Keratinocyte (primary cell): ENCODE measurements around the gene PSAPL1. TPM values are rescaled to one million over a fixed set of nuclear protein-coding genes. Genes with fewer than 3 reads are reported as not detected.

Experiments used
- DNase-seq: peaks from one replicate; pipeline ENCODE4 v3.0.0-alpha.2; 2011; ENCODE audit warnings: low read depth, missing footprints, low spot score
- FAIRE-seq: peaks from 2 replicates; lab custom pipeline; 2011; peaks lifted over from hg19 to GRCh38; lab: Jason Lieb, UNC
- H2AFZ ChIP-seq: 2 replicates; pipeline ENCODE4 v1.6.0; 2012; ENCODE audit warnings: low read length, control low read depth, inconsistent platforms; ENCODE audit not compliant: control insufficient read depth
- H3K27ac ChIP-seq: 2 replicates; pipeline ENCODE4 v1.5.1; 2011; ENCODE audit warnings: low read length; ENCODE audit not compliant: control insufficient read depth, insufficient read depth
- H3K27me3 ChIP-seq: 3 replicates; pipeline ENCODE4 v1.6.0; 2011; ENCODE audit warnings: low read length; ENCODE audit not compliant: control insufficient read depth, insufficient read depth; ENCODE audit errors: extremely low read depth
- H3K36me3 ChIP-seq, 2 experiments: 2 replicates in 1 of 2; 3 replicates in 1 of 2; pipeline ENCODE4 v1.5.1; 2011; ENCODE audit warnings: low read length in 2 of 2, mild to moderate bottlenecking in 1 of 2; ENCODE audit not compliant: control insufficient read depth in 2 of 2, insufficient read depth in 2 of 2; ENCODE audit errors: extremely low read depth in 1 of 2
- H3K4me1 ChIP-seq: 3 replicates; pipeline ENCODE4 v1.5.1; 2011; ENCODE audit warnings: low read length; ENCODE audit not compliant: control insufficient read depth, insufficient read depth; ENCODE audit errors: extremely low read depth
- H3K4me2 ChIP-seq: 3 replicates; pipeline ENCODE4 v1.6.0; 2011; ENCODE audit warnings: low read depth, low read length; ENCODE audit not compliant: control insufficient read depth, insufficient read depth; ENCODE audit errors: extremely low read depth
- H3K4me3 ChIP-seq, 3 experiments: fragments of 200-600 bp in 1 of 3; sonication (generic) in 1 of 3; 2 replicates in 2 of 3; 3 replicates in 1 of 3; pipeline ENCODE4 v1.5.1; 2011 to 2016; ENCODE audit warnings: low read length in 3 of 3, mild to moderate bottlenecking in 3 of 3, control low read depth in 2 of 3, inconsistent platforms in 1 of 3, low read depth in 1 of 3, mixed read lengths in 1 of 3, mixed run types in 1 of 3, moderate library complexity in 1 of 3; ENCODE audit not compliant: control insufficient read depth in 2 of 3, insufficient read depth in 2 of 3; ENCODE audit errors: extremely low read depth in 1 of 3
- H3K79me2 ChIP-seq: 2 replicates; pipeline ENCODE4 v1.6.0; 2012; ENCODE audit warnings: low read length; ENCODE audit not compliant: control insufficient read depth, insufficient read depth
- H3K9ac ChIP-seq: 3 replicates; pipeline ENCODE4 v1.6.0; 2011; ENCODE audit warnings: low read length; ENCODE audit not compliant: control insufficient read depth, insufficient read depth; ENCODE audit errors: extremely low read depth
- H3K9me1 ChIP-seq: 3 replicates; pipeline ENCODE4 v1.6.0; 2011; ENCODE audit warnings: low read length; ENCODE audit not compliant: control insufficient read depth, insufficient read depth; ENCODE audit errors: extremely low read depth
- H3K9me3 ChIP-seq: 2 replicates; pipeline ENCODE4 v1.5.1; 2012; ENCODE audit warnings: low read depth, low read length; ENCODE audit not compliant: control insufficient read depth
- H4K20me1 ChIP-seq: 3 replicates; pipeline ENCODE4 v1.6.0; 2011; ENCODE audit warnings: low read length; ENCODE audit not compliant: control insufficient read depth, insufficient read depth; ENCODE audit errors: extremely low read depth
- EZH2 ChIP-seq: IDR thresholded peaks from one replicate; pipeline ENCODE4 v1.6.1; 2012; ENCODE audit warnings: inconsistent platforms, mild to moderate bottlenecking, low read length, moderate library complexity
- dilution Hi-C: fragments of 300-500 bp; cut with MboI; formaldehyde crosslinking; loops from one replicate; pipeline ENCODE4 v1.7.0; 2020; ENCODE audit warnings: low sequenced_read_pairs; ENCODE audit not compliant: extremely low pct_ligation_motif_present
- polyA plus RNA-seq, 5 experiments: library from polyadenylated mRNA; depleted of rRNA in 3 of 5; stranded (reverse) in 3 of 5; stranded (forward) in 1 of 5; unstranded in 1 of 5; fragments of >200 nt; gene quantifications; 1 replicate in 1 of 5; 2 replicates in 3 of 5; 3 replicates in 1 of 5; pipeline versions ENCODE4 v1.2.1 to v1.2.3, GENCODE V29; 2011 to 2012; ENCODE audit warnings: missing spikeins in 2 of 5, low read depth in 1 of 5, low replicate concordance in 1 of 5
- TF ChIP-seq, protein P1 (sequence below), 3 experiments: IDR thresholded peaks in 1 of 3; conservative IDR thresholded peaks in 1 of 3; optimal IDR thresholded peaks in 1 of 3; 2 replicates in 2 of 3; 3 replicates in 1 of 3; pipeline versions ENCODE3 to v1.5.1; 2011; ENCODE audit warnings: low read length in 3 of 3, mild to moderate bottlenecking in 3 of 3, moderate library complexity in 2 of 3, control low read depth in 1 of 3, inconsistent platforms in 1 of 3; ENCODE audit not compliant: insufficient read depth in 2 of 3; ENCODE audit errors: extremely low read depth in 1 of 3

PSAPL1 gene
- polyA plus RNA-seq, 1 donor (not counting 4 experiments of a cell fraction or from before 2014, with no cell fraction given): 0.03 TPM

DNA sequence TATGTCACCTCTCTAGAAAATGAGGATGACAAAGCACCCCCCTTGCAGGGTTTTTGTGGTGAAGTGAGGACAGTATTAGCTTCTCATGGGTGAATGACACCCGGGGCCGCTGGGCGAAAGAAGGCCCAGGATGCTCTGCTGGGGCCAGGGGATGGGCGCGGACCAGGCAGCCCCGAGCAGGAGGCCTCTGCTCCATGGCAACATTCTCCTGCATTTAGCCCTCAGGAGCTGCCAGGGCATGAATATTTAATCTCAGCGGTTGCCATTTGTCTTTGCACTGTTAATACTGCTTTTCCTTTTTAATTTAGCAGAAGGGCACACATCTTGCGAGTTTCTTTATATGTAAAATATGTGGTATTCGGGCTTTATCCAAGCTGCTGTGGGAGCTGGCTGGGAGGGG, 30.3 kb upstream of the PSAPL1 start:
- no peaks in the 10 kb centered on the region for H3K36me3 ChIP-seq
- TF ChIP-seq EZH2: no peak
- TF ChIP-seq, protein P1, sequence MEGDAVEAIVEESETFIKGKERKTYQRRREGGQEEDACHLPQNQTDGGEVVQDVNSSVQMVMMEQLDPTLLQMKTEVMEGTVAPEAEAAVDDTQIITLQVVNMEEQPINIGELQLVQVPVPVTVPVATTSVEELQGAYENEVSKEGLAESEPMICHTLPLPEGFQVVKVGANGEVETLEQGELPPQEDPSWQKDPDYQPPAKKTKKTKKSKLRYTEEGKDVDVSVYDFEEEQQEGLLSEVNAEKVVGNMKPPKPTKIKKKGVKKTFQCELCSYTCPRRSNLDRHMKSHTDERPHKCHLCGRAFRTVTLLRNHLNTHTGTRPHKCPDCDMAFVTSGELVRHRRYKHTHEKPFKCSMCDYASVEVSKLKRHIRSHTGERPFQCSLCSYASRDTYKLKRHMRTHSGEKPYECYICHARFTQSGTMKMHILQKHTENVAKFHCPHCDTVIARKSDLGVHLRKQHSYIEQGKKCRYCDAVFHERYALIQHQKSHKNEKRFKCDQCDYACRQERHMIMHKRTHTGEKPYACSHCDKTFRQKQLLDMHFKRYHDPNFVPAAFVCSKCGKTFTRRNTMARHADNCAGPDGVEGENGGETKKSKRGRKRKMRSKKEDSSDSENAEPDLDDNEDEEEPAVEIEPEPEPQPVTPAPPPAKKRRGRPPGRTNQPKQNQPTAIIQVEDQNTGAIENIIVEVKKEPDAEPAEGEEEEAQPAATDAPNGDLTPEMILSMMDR (optimal IDR thresholded peaks at IDR 0.05 in 1 of 3, IDR thresholded peaks at IDR 0.05 in 1 of 3, conservative IDR thresholded peaks at IDR 0.05 in 1 of 3; ENCODE audit: extremely low read depth in 1 of 3, insufficient read depth in 2 of 3, low read length in 3 of 3): no peak
- no peak for DNase-seq
- dilution Hi-C loops: no loop called here
- no peak overlapping the region for H3K27ac ChIP-seq
- no peaks in the 10 kb centered on the region for H3K27me3 ChIP-seq
- no peaks in the 10 kb centered on the region for H3K79me2 ChIP-seq
- no peaks in the 10 kb centered on the region for H3K4me1 ChIP-seq
- no peak overlapping the region for H2AFZ ChIP-seq
- H3K9me1 ChIP-seq: no peaks in the 10 kb centered on the region
- no peaks in the 10 kb centered on the region for H4K20me1 ChIP-seq
- no peak overlapping the region for H3K4me2 ChIP-seq
- H3K9me3 ChIP-seq: peaks cover 3% of the 10 kb centered on the region
- H3K9ac ChIP-seq: no peak overlapping the region
- no peak for FAIRE-seq
- no peak overlapping the region for H3K4me3 ChIP-seq

DNA sequence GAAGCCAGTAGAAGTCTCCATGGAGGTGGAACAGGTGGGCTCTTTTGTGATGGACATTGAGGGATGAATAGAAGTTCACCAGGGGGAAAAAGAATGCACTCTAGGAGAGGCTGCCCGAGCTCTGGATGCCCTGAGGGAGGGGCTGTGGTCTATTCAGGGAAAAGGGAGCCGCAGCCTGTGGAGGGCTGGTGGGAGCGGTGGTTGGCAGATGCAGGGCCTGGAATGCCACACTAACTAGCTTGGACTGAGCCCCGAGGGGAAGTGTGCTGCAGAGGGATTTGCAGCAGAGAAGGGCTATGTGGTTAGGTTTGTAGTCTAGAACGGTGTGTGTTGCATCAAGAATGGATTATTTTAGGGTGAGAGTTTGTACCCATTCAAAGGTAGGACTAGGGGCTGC, 29.5 kb upstream of the PSAPL1 start:
- Histone ChIP-seq H3K9me3 (peaks cover 3% of the 10 kb centered on the region), H3K27ac (no peak overlapping the region), H3K9me1 (no peaks in the 10 kb centered on the region), H3K79me2 (no peaks in the 10 kb centered on the region), H4K20me1 (no peaks in the 10 kb centered on the region), H3K9ac (no peak overlapping the region), H2AFZ (no peak overlapping the region), H3K27me3 (no peaks in the 10 kb centered on the region), H3K4me1 (no peaks in the 10 kb centered on the region), H3K36me3 (no peaks in the 10 kb centered on the region), H3K4me2 (no peak overlapping the region), H3K4me3 (no peak overlapping the region)
- no peak for TF ChIP-seq EZH2
- TF ChIP-seq, protein P1 (optimal IDR thresholded peaks at IDR 0.05 in 1 of 3, IDR thresholded peaks at IDR 0.05 in 1 of 3, conservative IDR thresholded peaks at IDR 0.05 in 1 of 3; ENCODE audit: extremely low read depth in 1 of 3, insufficient read depth in 2 of 3, low read length in 3 of 3): no peak
- no peak for FAIRE-seq
- dilution Hi-C loops: no loop called here
- DNase-seq: no peak
